GM18498 (cell line): ENCODE results near the gene NAPEPLD.
"Not testable (repeated sequence)": the region's sequence is repeated elsewhere in the genome, so short reads cannot be mapped to it uniquely, and the experiment has no call there.

Experiments used
- ATAC-seq: cut with Tn5 transposase; IDR thresholded peaks from one replicate; pipeline ENCODE4 v1.9.1; 2021; ENCODE audit warnings: mild to moderate bottlenecking, moderate library complexity; ENCODE audit not compliant: unreplicated experiment

The NAPEPLD gene

DNA sequence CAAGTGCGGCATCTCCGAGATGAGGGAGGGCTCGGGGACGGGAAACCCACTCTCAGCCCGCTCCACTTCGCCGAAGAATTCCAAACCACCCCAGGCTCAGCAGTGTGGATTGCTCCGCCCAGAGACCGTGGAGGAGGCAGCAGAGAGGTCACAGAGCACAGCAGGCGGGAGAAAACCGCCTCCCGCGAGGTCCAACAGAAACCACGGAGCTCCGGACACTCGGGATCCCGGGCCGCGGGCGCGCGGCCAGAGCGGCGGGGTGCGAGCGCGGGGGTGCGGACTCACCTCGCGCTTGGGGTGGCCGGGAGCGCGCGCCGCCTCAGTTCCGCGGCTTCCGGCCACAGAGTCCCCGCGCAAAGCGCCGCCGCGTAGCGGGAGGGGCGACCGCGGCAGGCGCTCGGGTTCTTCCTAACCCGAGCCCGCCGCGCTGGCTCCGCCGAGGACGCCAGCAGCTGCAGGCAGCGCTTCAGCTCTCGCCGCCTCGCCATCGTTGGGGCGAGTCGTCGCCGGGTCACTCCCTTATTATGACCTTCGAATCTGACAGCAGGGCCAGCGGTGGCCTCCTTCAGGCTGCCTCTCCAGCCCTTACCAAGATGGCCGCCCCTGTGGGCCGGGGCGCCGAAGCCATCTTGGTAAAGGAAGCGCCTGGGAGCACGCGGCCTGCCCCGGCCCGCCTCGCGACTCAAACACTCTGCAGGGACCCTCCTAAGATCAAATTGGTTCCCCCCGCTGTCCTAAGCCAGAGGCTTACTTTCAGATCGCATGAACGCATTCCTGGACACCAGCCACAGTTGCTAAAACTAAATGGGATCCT is at the start of gene NAPEPLD:
NAPEPLD (minus strand) TSS at position 106 of the 814 bp plus-strand sequence. CDS start 20,323 bp downstream, outside the sequence.
- peak; percentile 86 for ATAC-seq

DNA sequence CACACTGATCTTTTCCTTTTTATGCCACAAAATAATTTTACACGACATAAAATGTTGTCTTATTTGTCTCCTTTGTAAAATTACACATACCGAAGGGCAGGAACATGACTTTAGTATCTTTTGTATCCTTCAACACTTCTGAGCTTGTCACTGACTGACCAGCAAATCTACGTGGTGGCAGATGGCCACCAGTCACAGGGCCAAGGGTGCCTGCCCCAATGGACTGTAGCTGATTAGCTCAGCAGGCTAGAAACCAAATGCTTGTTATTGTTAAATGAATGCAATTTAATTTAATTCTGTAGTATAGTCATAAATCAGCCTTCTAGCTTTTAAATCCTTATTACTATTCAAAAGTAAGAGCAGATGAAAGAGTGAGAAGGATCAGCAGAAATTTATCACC is 49.2 kb upstream of the NAPEPLD start:
- not testable (repeated sequence) for ATAC-seq

DNA sequence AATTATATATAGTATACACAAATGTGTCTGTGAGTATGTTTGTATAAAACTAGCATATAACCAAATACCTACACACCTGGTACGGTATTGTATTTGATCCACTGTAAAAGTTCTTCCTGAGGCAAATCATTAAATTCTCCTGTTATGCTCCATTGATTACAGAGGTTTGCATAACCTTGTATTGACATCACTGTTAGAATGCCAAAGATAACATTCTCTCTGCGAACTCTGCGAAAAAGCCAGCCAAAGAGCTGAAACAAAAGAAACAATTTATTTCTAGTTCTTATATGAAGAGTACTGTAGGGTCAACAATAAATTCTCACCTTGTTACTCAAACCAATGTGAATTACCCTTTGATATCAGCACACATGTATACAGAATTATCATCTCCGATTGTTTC is 46.5 kb upstream of the NAPEPLD start:
- not testable (repeated sequence) for ATAC-seq

DNA sequence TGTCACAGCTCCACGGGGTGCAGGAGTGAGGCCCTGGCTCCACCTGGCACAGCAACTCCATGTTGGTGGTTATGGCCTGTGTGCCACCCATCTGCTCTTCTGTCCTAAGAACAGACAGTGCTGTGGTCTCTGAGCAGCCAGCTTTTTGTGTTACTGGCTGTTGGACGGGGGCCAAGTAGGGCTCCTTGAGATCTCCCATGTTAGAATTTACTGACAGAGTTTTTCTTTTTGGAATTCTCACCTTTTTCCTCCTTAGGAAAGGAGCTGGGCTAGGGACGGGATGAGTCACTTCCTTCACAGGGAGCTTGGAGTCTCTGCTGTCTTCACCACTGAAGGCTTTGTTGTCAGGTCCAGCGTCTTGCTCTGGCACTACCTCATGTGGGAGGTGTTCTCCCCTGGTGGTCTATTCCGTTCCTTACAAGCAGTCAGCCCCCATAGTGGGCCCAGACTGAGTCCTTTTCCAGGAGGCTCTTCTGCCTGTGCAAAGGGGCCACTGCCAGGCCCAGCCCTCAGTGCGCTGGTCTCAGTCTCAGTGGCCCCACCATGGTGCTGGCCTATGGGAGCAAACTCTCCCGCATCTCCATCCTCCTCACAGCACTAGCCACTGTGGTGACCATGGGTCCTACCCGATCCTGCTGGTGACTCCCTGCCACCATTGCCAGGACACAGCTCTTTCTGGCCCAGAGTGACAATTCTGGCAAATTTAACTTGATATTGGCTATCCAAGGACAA is 23.7 kb upstream of the NAPEPLD start:
- ATAC-seq: not testable (repeated sequence)

DNA sequence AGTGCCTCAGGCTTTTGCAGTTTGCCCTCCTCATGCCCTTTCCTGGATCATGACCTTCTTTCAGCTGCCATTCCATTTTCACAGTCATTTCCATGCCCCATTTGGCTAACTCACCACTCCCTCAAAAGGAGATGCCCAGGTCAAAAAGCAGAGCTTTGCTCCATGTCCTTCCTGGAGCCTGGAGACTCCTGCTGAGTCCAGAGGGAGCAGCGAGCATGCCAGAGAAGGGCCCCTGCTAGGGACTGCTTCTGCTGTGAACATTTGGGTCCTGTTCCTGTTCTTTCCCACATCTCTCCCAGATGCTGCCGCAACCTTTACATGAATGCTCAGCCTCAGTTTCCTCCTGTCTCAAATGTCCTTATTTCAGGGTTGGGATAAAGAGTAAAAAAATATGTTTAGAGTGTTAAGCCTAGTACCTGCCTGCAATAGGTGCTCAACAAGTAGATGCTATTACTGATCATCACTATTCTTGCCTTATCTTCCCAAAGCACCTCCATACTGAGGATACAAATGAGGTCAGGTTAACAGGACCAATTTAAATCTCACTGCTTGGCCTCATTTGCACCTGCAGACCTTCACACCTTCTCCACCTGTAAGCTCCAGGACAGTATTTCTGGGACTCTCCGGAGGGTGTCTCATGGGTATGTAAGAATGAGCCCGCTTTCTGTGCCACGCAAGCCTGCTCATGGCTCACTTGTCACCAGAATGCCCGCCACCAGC is 23.0 kb upstream of the NAPEPLD start:
- ATAC-seq: not testable (repeated sequence)

DNA sequence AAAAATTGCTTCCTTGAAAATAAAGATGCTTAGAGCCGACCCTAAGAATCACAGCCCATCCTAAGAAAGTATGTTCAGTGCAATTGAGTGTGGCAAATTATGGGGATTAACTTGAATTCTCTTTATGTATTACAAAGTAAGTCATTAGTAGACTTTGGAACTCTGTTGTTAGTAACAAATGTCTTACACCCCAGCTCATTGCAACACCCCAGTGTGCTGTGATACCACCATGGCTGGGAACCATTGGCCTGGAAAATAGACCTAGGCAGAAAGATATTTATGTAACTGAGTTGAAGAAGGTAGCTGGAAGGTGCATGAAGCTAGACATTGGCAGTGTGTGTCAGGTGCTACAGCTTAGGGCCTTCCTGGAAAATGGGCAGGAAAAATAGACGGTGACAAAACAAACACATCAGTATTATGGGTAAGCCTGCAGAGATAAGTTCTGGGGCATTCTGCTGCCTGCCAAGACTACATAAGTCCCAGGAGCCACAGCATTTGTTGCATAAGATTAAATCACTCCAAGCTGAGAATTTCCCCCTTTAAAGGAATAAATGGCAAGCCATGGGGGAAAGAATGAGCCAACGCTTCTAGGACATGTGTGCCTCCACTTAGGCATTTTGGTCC is 18.1 kb upstream of the NAPEPLD start:
- not testable (repeated sequence) for ATAC-seq

DNA sequence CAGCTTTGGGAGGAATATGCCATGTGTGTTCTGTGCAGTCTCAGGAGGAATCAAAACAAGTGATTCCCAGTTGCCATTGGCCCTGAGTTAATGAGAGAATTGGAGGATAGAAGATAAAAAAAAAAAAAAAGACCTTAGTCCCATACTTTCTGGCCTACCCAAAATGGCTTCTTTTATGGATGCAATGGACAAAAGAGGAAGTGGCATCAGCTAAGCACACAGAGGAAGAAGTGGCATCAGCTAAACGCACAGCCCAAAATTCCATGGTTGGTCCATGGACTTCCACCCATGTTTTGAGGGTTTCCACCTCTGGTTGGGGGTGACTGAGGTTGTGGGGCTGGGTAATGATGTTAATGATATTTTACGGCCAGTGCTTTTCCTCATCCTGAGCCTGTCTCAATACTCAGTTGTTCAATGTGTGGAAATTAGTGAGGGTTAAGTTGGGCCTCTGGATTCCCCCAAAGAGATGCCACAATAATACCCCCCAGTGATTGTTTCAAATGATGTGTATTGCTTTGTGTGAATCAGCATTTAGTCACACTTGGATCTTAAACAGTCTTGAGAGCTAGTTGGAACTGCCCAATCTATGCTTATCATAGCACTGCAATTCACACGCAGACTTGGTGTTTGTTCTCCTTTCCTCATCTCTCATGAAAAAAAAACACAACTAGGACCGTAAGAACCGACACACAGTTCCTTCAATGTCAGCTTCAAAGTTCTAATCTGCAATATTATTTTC is 14.4 kb upstream of the NAPEPLD start:
- ATAC-seq: not testable (repeated sequence)

DNA sequence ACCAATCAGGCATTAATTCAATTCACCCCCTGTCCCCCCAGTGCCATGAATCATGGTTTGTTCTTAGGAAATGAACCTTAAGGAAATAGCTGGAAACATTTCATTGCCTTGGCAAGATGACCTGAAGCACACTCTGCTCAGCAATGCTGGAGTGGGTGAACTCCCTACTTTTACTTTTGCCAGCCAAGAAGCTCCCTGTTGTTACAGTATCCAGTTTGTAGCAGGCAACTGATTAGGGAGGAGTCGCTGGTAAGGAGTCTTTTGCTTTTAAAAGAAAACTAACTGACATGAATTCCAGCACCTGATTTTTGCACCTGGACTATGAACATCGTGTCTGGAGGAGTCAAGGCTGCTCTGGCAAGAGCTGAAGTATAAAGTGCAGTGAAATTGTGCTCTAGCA is 13.7 kb upstream of the NAPEPLD start:
- ATAC-seq: not testable (repeated sequence)

DNA sequence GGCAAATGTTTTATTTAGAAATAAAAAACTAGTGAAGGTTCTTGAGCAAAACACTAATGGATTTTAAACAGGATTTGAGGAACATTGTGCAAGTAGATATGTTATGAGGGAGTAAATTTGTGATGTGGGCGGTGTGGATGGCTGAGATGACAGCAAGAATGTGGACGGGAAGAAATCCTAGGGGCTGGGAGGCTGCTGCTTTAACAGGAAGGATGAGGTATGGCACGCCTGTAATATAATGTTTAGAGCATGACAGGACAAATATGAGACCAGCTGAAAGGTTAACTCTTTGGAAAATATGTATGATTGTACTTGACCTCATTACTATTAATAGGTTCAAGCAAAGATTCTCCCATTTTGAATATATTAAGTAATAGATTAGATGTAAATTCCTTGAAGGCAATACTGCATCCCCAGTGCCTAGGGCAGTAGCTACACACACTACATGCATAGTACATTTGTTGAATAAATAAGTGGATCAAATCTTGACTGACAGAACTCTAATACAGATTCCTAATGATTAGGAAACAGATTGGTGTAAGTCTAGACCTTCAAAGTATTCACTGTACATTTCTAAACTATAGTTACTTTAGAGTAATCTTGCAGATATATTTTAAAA is 13.2 kb upstream of the NAPEPLD start:
- not testable (repeated sequence) for ATAC-seq

DNA sequence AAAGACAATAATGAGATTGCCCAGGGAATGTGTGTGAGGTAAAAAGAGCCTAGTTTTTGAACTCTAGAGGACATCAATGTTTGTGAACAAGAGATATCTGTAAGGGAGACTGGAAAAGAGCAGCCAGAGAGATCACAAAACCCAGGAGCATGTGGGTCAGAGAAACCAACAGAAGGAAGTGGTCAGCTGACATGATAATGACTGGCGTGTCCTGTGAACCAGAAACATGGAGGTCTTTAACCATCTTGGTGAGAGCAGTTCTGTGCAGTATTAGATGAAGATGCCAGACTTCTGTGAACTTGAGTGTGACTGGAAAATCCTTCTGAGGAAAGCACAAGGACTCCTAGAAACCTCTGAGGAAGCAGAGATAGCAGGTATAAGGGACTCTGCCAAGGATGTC is 10.2 kb upstream of the NAPEPLD start:
- not testable (repeated sequence) for ATAC-seq

DNA sequence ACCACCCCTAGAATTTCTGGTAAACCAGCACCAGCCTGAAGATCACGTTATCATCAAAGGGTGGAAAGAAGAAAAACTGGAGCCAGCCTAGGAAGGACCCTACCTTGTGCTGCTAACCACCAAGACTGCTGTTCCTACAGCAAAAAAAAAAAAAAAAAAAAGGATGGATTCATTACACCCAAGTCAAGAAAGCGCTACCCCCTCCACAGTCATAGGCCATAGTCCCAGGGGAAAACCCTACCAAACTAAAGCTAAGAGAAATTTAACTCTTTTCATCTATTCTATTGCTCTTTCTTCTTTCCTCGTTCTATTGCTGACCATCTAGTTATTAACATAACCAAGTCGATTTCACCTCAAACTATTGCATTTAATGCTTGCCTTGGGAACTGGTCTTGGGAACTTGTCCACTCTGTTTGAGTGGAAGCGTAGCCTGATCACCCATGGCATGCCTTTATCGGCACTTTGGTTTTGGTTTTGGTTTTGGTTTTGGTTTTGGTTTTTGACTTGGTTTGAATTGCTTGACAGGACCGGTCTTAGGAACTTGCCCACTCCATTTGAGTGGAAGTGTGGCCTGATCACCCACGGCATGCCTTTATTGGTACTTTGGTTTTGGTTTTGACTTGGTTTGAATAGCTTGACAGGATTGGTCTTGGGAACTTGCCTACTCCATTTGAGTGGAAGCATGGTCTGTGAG is 6.6 kb upstream of the NAPEPLD start:
- ATAC-seq: not testable (repeated sequence)

DNA sequence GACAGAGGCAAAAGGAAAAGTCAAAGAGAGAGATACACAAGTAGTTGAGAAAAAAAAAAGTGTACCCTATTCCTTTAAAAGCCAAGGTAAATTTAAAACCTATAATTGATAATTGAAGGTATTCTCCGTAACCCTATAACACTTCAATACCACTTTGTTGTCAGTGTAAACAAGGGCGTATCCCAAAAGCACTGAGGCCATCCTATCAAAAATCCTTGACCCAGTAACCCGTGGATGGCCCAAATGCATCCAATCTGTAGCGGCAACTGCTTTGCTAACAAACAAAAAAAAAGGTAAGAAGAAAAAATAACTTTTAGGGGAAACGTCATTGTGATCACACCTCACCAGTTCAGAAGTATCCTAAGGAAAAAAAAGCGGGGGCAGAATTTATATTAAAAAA is 5.1 kb upstream of the NAPEPLD start:
- no peak for ATAC-seq

DNA sequence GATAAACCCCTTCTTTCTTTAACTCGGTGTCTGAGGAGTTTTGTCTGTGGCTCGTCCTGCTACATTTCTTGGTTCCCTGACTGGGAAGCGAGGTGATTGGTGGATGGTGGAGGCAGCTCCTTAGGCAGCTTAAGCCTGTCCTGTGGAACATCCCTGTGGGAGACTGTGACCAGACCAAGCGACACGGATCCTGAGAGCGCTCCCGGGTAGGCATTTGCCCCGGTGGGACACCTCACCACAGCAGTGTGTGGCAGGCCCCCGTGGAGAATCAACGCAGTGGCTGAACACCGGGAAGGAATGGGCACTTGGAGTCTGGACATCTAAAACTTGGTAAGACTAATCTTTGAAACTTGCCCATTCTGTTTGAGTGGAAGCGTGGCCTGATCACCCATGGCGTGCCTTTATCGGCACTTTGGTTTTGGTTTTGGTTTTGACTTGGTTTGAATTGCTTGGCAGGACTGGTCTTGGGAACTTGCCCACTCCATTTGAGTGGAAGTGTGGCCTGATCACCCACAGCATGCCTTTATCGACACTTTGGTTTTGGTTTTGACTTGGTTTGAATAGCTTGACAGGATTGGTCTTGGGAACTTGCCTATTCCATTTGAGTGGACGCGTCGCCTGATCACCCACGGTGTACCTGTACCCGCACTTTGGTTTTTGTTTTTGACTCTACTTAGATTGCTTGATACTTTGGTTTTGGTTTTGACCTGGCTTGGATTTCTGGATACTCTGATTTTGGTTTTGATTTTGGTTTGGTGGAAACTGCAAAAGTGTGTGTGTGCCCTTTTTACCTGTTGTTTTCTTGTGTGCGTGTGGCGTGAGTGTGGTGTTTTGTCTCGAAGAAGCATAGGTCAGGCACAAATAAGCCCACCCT is 4.1 kb upstream of the NAPEPLD start:
- ATAC-seq: not testable (repeated sequence)

DNA sequence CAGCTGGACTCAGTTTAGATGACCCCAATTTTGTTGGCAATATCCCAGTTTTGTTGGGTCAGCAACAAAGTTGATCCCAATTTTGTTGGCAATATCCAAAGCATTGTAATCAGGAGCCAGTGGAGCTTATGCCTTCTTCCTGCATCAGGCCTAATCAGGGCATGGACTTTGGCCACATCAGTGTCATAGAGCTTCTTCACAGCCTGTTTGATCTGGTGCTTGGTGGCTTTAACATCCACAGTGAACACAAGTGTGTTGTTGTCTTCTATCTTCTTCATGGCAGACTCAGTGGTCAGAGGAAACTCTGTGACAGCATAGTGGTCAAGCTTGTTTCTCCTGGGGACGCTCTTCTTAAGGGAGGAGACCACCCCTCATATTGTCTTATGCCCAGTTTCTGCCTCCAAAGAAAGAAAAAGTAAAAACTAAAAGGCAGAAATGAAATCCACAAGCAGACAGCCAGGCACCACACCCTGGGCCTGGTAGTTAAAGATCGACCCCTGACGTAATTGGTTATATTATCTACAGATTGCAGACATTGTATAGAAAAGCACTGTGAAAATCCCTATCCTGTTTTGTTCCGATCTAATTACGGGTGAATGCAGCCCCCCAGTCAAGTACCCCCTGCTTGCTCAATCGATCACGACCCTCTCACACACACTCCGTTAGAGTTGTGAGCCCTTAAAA is 3.2 kb upstream of the NAPEPLD start:
- not testable (repeated sequence) for ATAC-seq

DNA sequence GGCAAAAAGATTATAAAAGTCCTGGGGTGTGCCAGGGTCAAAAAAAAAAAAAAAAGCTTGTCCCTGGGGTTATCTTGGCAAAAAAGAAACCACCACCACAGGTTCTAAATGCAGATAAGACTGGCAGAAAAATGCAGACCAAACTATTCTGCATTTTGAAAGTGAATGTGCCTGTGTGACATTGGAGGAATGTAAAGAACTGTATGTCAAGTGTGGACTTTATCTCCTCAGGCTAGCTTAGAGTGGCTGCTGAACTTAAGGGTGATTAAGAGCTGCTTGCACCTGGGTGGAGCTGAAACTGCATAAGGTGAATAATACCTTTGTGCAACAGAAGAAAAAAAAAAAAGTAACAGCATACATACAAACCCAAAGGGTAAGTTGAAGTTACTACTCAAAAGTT is 1.3 kb upstream of the NAPEPLD start:
- no peak for ATAC-seq

DNA sequence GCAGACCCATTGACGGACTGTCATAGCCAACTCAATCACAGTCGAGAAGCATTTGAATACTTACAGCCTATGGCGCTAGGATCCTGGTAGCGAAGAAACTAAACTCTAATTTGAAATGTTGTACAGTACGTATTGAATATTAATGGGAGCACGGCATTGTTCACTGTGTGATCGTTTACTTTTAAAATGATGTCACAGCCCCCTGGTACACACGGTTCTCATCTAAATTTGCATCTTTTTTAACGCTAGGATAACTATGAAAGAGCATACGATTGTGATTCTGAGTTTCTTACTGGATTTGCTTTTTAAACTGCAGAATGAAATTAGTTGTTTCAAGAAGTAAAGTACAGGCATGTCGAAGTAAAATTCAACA is 895 bp upstream of the NAPEPLD start:
- ATAC-seq: no peak

DNA sequence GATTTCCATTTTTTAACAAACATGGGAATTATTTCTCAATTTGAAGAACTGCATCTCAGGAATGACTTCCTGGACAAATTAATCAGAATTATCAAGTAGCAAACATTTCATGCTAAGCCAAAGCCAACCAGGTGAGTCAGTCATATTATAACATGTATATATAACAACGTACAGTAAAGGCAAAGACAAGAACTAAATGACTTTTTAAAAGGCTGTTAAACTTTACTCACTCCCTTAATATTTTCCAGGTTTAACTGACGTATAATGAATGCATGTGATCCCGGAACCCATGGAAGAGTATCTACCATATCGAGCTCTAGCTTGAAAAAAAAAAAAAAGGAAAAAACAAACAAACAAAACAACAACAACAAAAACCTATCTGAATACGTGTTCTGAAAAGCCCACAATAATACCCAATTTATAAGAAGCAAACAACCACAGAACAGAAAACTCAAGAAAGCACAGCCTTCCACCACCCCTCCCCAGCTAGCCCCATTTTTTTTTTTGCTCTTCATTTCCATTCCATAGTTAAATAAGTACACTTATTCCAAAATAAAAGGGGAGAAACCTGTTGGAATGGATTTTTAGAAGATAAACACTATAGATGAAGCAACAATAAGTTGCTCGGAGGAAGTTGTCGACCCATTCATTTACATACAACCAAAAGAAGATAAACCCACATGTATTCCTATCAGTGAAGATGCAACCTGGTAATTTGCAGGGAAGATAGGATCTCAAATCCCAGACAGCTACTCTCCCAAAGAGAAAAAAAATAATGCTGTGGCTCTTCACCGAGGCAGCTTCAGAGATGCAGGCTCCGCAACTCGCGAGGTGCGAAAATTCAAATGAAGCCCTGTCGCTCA is 537 bp downstream of the NAPEPLD start:
- ATAC-seq: no peak
